RWPE2 (cell line): ENCODE measurements around the gene STARD13.
A peak's percentile ranks its signal among the peaks of the same experiment; 100 is the strongest.

Source experiments
- ATAC-seq: fragments of 200-7000 bp; cut with Tn5 transposase; 3 replicates; pipeline ENCODE4 v1.9.1; 2021; ENCODE audit warnings: low read depth
- DNase-seq: peaks from one replicate; pipeline ENCODE4 v3.0.0-alpha.2; 2020; ENCODE audit warnings: low spot score
- H3K27ac ChIP-seq: fragments of 450-650 bp; 2 replicates; pipeline ENCODE4 v1.5.1; 2017; ENCODE audit warnings: mild to moderate bottlenecking; ENCODE audit not compliant: poor library complexity, severe bottlenecking
- H3K27me3 ChIP-seq: fragments of 250-450 bp; sonication (Bioruptor Pico); 2 replicates; pipeline ENCODE4 v1.5.1; 2021; ENCODE audit warnings: mild to moderate bottlenecking, moderate library complexity; ENCODE audit not compliant: insufficient read depth, poor library complexity, severe bottlenecking
- H3K36me3 ChIP-seq: fragments of 250-450 bp; sonication (Bioruptor Pico); 2 replicates; pipeline ENCODE4 v1.5.1; 2020; ENCODE audit warnings: low read depth, mild to moderate bottlenecking, moderate library complexity
- H3K4me1 ChIP-seq: fragments of 250-450 bp; sonication (Bioruptor Pico); 2 replicates; pipeline ENCODE4 v1.5.1; 2021; ENCODE audit warnings: mild to moderate bottlenecking, moderate library complexity; ENCODE audit not compliant: insufficient read depth, poor library complexity, severe bottlenecking
- H3K4me3 ChIP-seq: fragments of 250-450 bp; sonication (Bioruptor Pico); 2 replicates; pipeline ENCODE4 v1.5.1; 2021; ENCODE audit warnings: mild to moderate bottlenecking, moderate library complexity; ENCODE audit not compliant: severe bottlenecking
- H3K9me3 ChIP-seq: fragments of 250-450 bp; sonication (Bioruptor Pico); 2 replicates; pipeline ENCODE4 v1.5.1; 2021; ENCODE audit warnings: mild to moderate bottlenecking, moderate library complexity; ENCODE audit not compliant: severe bottlenecking
- CTCF ChIP-seq: fragments of 450-650 bp; IDR thresholded peaks from one replicate; pipeline ENCODE4 v1.5.1; 2017; ENCODE audit warnings: mild to moderate bottlenecking, moderate library complexity; ENCODE audit not compliant: poor library complexity, severe bottlenecking

STARD13 gene

GRCh38 chr13:33073338-33073737 lies 212.2 kb downstream of the STARD13 start:
- no peaks in the 10 kb centered on the region for H3K4me1 ChIP-seq
- no peak overlapping the region for H3K27ac ChIP-seq
- ATAC-seq (no peak), DNase-seq (no peak)
- no peaks in the 10 kb centered on the region for H3K9me3 ChIP-seq
- H3K4me3 ChIP-seq = no peak overlapping the region
- H3K36me3 ChIP-seq = no peaks in the 10 kb centered on the region
- no peaks in the 10 kb centered on the region for H3K27me3 ChIP-seq
- no peak for TF ChIP-seq CTCF

GRCh38 chr13:33072759-33073158 lies 212.8 kb downstream of the STARD13 start:
- no peak overlapping the region for H3K4me3 ChIP-seq
- DNase-seq = no peak
- no peak for TF ChIP-seq CTCF
- H3K27ac ChIP-seq = no peak overlapping the region
- no peaks in the 10 kb centered on the region for H3K27me3 ChIP-seq
- no peaks in the 10 kb centered on the region for H3K9me3 ChIP-seq
- H3K36me3 ChIP-seq = no peaks in the 10 kb centered on the region
- no peak for ATAC-seq
- no peaks in the 10 kb centered on the region for H3K4me1 ChIP-seq

GRCh38 chr13:33072282-33072681 lies 213.3 kb downstream of the STARD13 start:
- ATAC-seq (no peak), DNase-seq (no peak)
- no peak overlapping the region for H3K4me3 ChIP-seq
- H3K27me3 ChIP-seq = no peaks in the 10 kb centered on the region
- H3K9me3 ChIP-seq = no peaks in the 10 kb centered on the region
- TF ChIP-seq CTCF = no peak
- no peaks in the 10 kb centered on the region for H3K36me3 ChIP-seq
- no peak overlapping the region for H3K27ac ChIP-seq
- H3K4me1 ChIP-seq = no peaks in the 10 kb centered on the region

- Histone ChIP-seq H3K27me3 (no peaks in the 10 kb centered on the region), H3K4me3 (no peak overlapping the region), H3K9me3 (no peaks in the 10 kb centered on the region), H3K27ac (no peak overlapping the region), H3K4me1 (no peaks in the 10 kb centered on the region), H3K36me3 (no peaks in the 10 kb centered on the region)
- peak; percentile 68; the same call in 2 of the 3 replicates for ATAC-seq
- TF ChIP-seq CTCF = no peak
- no peak for DNase-seq
Measured at GRCh38 chr13:33070713-33071112, 214.8 kb downstream of the STARD13 start.

- Histone ChIP-seq H3K36me3 (no peaks in the 10 kb centered on the region), H3K4me3 (no peak overlapping the region), H3K9me3 (no peaks in the 10 kb centered on the region), H3K27me3 (no peaks in the 10 kb centered on the region), H3K27ac (no peak overlapping the region), H3K4me1 (no peaks in the 10 kb centered on the region)
- DNase-seq (no peak), ATAC-seq (no peak)
- TF ChIP-seq CTCF = no peak
Measured at GRCh38 chr13:33069365-33069764, 216.2 kb downstream of the STARD13 start.
